ENCODE measurements around the gene FLAD1.

The FLAD1 gene

GRCh38 chr1:154992721-154993571 is 9.8 kb downstream of the FLAD1 start:
- peak; percentile 62 for DNase-seq

GRCh38 chr1:154993572-154994268 is 10.6 kb downstream of the FLAD1 start, which contains the start of gene LENEP:
Gene LENEP, plus strand, starts transcription at chr1:154993586. Its CDS starts 22 bp downstream, at chr1:154993608.
- no peak for DNase-seq

GRCh38 chr1:154994269-154994587 is 11.1 kb downstream of the FLAD1 start:
- DNase-seq = no peak

- DNase-seq = no peak
Measured at GRCh38 chr1:154994591-154994990, 11.4 kb downstream of the FLAD1 start.

GRCh38 chr1:154995301-154995983 is 12.3 kb downstream of the FLAD1 start:
- peak; percentile 84 for DNase-seq

GRCh38 chr1:154996966-154997701 is 14.0 kb downstream of the FLAD1 start:
- no peak for DNase-seq

- no peak for DNase-seq
Measured at GRCh38 chr1:154998201-154998780, 15.1 kb downstream of the FLAD1 start.

- peak; percentile 78 for DNase-seq
Measured at GRCh38 chr1:154998818-154999570, 15.8 kb downstream of the FLAD1 start.

- no peak for DNase-seq
Measured at GRCh38 chr1:154999571-155000410, 16.6 kb downstream of the FLAD1 start.

- peak; percentile 11 for DNase-seq
Measured at GRCh38 chr1:155000411-155000725, 17.2 kb downstream of the FLAD1 start.

- peak; percentile 82 for DNase-seq
Measured at GRCh38 chr1:155000726-155001424, 17.7 kb downstream of the FLAD1 start.

- DNase-seq = no peak
Measured at GRCh38 chr1:155001425-155001674, 18.2 kb downstream of the FLAD1 start.

- DNase-seq = peak; percentile 99
Measured at GRCh38 chr1:155001675-155002463, 18.7 kb downstream of the FLAD1 start.

GRCh38 chr1:155002464-155003226 is 19.5 kb downstream of the FLAD1 start, which contains the start of gene ZBTB7B:
Gene ZBTB7B, plus strand, starts transcription at chr1:155002802. Its CDS starts 11,859 bp downstream, at chr1:155014661.
- peak; percentile 13 for DNase-seq

- DNase-seq = peak; percentile 22
Measured at GRCh38 chr1:155003227-155003765, 20.2 kb downstream of the FLAD1 start.

GRCh38 chr1:155003766-155004351 is 20.7 kb downstream of the FLAD1 start:
- peak; percentile 40 for DNase-seq

- DNase-seq = peak; percentile 12
Measured at GRCh38 chr1:155004352-155005075, 21.4 kb downstream of the FLAD1 start.
